H1 (cell line): ENCODE results near the gene GOLGA2.

Experiments
- CREB1 ChIP-seq: IDR thresholded peaks from 2 replicates; pipeline ENCODE4 v1.6.1; 2012; ENCODE audit warnings: inconsistent platforms
- EP300 ChIP-seq, 2 experiments: IDR thresholded peaks; 1 replicate in 1 of 2; 2 replicates in 1 of 2; pipeline ENCODE4 v1.6.1; 2011 to 2012; ENCODE audit warnings: low read depth in 2 of 2, low read length in 2 of 2, mild to moderate bottlenecking in 2 of 2, borderline replicate concordance in 1 of 2, inconsistent platforms in 1 of 2, moderate library complexity in 1 of 2
- KDM1A ChIP-seq: fragments of 200-600, 300-600 bp; sonication (generic); IDR thresholded peaks from 2 replicates; pipeline ENCODE4 v1.7.1; 2016; ENCODE audit warnings: mild to moderate bottlenecking, low read length, borderline replicate concordance
- POLR2A ChIP-seq, 2 experiments: IDR thresholded peaks; 1 replicate in 1 of 2; 2 replicates in 1 of 2; pipeline ENCODE4 v1.6.1; 2011; ENCODE audit warnings: low read depth in 2 of 2, low read length in 2 of 2, mild to moderate bottlenecking in 2 of 2; ENCODE audit errors: control extremely low read depth in 1 of 2
- RBBP5 ChIP-seq: IDR thresholded peaks from 2 replicates; pipeline ENCODE4 v1.7.1; 2012; ENCODE audit warnings: low read depth, mild to moderate bottlenecking, inconsistent platforms, low read length, moderate library complexity, borderline replicate concordance
- SP1 ChIP-seq: IDR thresholded peaks from 2 replicates; pipeline ENCODE4 v1.6.1; 2011; ENCODE audit warnings: low read depth, low read length
- SRF ChIP-seq: IDR thresholded peaks from 2 replicates; pipeline ENCODE4 v1.6.1; 2011; ENCODE audit warnings: mild to moderate bottlenecking, low read depth, low read length, moderate library complexity
- TAF1 ChIP-seq: IDR thresholded peaks from 2 replicates; pipeline ENCODE4 v1.6.1; 2011; ENCODE audit warnings: mild to moderate bottlenecking, low read depth, low read length
- TEAD4 ChIP-seq: IDR thresholded peaks from 2 replicates; pipeline ENCODE4 v1.6.1; 2012; ENCODE audit warnings: low read depth, low read length, inconsistent platforms, mixed read lengths
- ZNF274 ChIP-seq: IDR thresholded peaks from 2 replicates; pipeline ENCODE4 v1.7.0; 2012; ENCODE audit warnings: low read length, borderline replicate concordance; ENCODE audit errors: extremely low read depth
- TF ChIP-seq, protein P1 (sequence below), 3 experiments: IDR thresholded peaks; 1 replicate in 2 of 3; 2 replicates in 1 of 3; pipeline versions ENCODE4 v1.5.1 to v1.6.1; 2011; ENCODE audit warnings: low read length in 3 of 3, mild to moderate bottlenecking in 3 of 3, inconsistent platforms in 2 of 3, low read depth in 1 of 3, moderate library complexity in 1 of 3; ENCODE audit not compliant: insufficient read depth in 1 of 3; ENCODE audit errors: control extremely low read depth in 1 of 3

- TF ChIP-seq ZNF274, result no peak
- TF ChIP-seq SRF, result no peak
- no peak for TF ChIP-seq KDM1A
- no peak for TF ChIP-seq SP1
- TF ChIP-seq TAF1, result no peak
- TF ChIP-seq, protein P1, sequence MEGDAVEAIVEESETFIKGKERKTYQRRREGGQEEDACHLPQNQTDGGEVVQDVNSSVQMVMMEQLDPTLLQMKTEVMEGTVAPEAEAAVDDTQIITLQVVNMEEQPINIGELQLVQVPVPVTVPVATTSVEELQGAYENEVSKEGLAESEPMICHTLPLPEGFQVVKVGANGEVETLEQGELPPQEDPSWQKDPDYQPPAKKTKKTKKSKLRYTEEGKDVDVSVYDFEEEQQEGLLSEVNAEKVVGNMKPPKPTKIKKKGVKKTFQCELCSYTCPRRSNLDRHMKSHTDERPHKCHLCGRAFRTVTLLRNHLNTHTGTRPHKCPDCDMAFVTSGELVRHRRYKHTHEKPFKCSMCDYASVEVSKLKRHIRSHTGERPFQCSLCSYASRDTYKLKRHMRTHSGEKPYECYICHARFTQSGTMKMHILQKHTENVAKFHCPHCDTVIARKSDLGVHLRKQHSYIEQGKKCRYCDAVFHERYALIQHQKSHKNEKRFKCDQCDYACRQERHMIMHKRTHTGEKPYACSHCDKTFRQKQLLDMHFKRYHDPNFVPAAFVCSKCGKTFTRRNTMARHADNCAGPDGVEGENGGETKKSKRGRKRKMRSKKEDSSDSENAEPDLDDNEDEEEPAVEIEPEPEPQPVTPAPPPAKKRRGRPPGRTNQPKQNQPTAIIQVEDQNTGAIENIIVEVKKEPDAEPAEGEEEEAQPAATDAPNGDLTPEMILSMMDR (IDR thresholded peaks at IDR 0.05; ENCODE audit: control extremely low read depth in 1 of 3, insufficient read depth in 1 of 3, low read depth in 1 of 3, low read length in 3 of 3), result no peak
- no peak for TF ChIP-seq TEAD4
- no peak for TF ChIP-seq POLR2A (IDR thresholded peaks at IDR 0.05; ENCODE audit: control extremely low read depth in 1 of 2, low read depth in 2 of 2, low read length in 2 of 2)
- TF ChIP-seq EP300 (IDR thresholded peaks at IDR 0.05; ENCODE audit: borderline replicate concordance in 1 of 2, low read depth in 2 of 2, low read length in 2 of 2), result no peak
- TF ChIP-seq CREB1, result no peak
- TF ChIP-seq RBBP5, result no peak
Measured at GRCh38 chr9:128242828-128243214, 33.0 kb downstream of the GOLGA2 start.
